NCI-H2171 (cell line): ENCODE data around the gene CNR2.
"Not testable (repeated sequence)": the region's sequence is repeated elsewhere in the genome, so short reads cannot be mapped to it uniquely, and the experiment has no call there.

Source experiments
- DNase-seq: peaks from one replicate; lab custom pipeline; 2025; lab: John Stamatoyannopoulos, UW

Gene CNR2

GRCh38 chr1:23885222-23885621 is 27.9 kb downstream of the CNR2 start:
- DNase-seq = no peak

GRCh38 chr1:23882746-23883145 is 30.4 kb downstream of the CNR2 start:
- no peak for DNase-seq

- DNase-seq = no peak
These were observed 33.4 kb downstream of the CNR2 start for GRCh38 chr1:23879809-23880208.

GRCh38 chr1:23878668-23879067 is 34.5 kb downstream of the CNR2 start:
- no peak for DNase-seq

- no peak for DNase-seq
These were observed 37.8 kb downstream of the CNR2 start for GRCh38 chr1:23875382-23875781.

GRCh38 chr1:23872421-23872820 is 40.7 kb downstream of the CNR2 start:
- no peak for DNase-seq

GRCh38 chr1:23869051-23869450 is 44.1 kb downstream of the CNR2 start:
- no peak for DNase-seq

GRCh38 chr1:23868557-23869016 is 44.6 kb downstream of the CNR2 start:
- peak; percentile 57 for DNase-seq

GRCh38 chr1:23867895-23868556 is 45.1 kb downstream of the CNR2 start, which contains the start of gene FUCA1:
TSS of gene FUCA1 (minus strand) at chr1:23868290. CDS start at chr1:23868286, 4 bp downstream.
- DNase-seq = peak; percentile 99

GRCh38 chr1:23867542-23867894 is 45.6 kb downstream of the CNR2 start:
- DNase-seq = no peak

- DNase-seq = no peak
These were observed 47.6 kb downstream of the CNR2 start for GRCh38 chr1:23865543-23865930.

- DNase-seq = no peak
These were observed 48.2 kb downstream of the CNR2 start for GRCh38 chr1:23864801-23865542.

- DNase-seq = no peak
These were observed 50.5 kb downstream of the CNR2 start for GRCh38 chr1:23862640-23863039.

GRCh38 chr1:23854568-23854967 is 58.6 kb downstream of the CNR2 start:
- no peak for DNase-seq

GRCh38 chr1:23853124-23853523 is 60.0 kb downstream of the CNR2 start:
- DNase-seq = not testable (repeated sequence)

- not testable (repeated sequence) for DNase-seq
These were observed 61.8 kb downstream of the CNR2 start for GRCh38 chr1:23851406-23851805.

GRCh38 chr1:23848673-23849616 is 64.2 kb downstream of the CNR2 start:
- DNase-seq = no peak

GRCh38 chr1:23847482-23848095 is 65.6 kb downstream of the CNR2 start:
- not testable (repeated sequence) for DNase-seq

GRCh38 chr1:23845163-23845562 is 68.0 kb downstream of the CNR2 start:
- DNase-seq = no peak

- DNase-seq = no peak
These were observed 69.5 kb downstream of the CNR2 start for GRCh38 chr1:23843644-23844043.

- DNase-seq = peak; percentile 78
These were observed 74.7 kb downstream of the CNR2 start for GRCh38 chr1:23838401-23838866.

GRCh38 chr1:23837908-23838307 is 75.3 kb downstream of the CNR2 start:
- DNase-seq = no peak
